ENCODE measurements around the gene SIPA1L3. TPM values are rescaled to one million over a fixed set of nuclear protein-coding genes. Genes with fewer than 3 reads are reported as not detected.

Gene SIPA1L3
- total RNA-seq, 1 experiment from 2014 or later: 66.3 TPM

DNA sequence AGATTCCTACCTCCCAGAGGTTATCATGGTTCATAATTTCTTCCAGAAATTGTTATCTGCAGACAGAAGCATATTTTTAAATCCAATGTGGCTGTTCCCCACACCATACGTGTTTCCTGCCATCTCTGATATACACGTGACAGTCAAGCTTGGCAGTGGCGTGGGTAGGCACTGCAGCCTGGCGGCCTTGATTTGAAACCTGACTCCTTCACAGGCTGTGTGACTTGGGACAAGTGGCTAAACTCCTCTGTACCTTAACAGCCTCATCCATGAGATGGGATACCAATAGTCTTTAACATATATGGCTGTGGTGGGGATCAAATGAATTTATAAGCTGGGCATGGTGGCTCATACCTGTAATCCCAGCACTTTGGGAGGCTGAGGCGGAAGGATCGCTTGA lies 283.8 kb downstream of the SIPA1L3 start:
- Histone ChIP-seq H3K27me3 (ENCODE audit: control insufficient read depth, insufficient read depth, low read length) (no peaks in the 10 kb centered on the region), H3K36me3 (ENCODE audit: control insufficient read depth, insufficient read depth, low read length) (no peaks in the 10 kb centered on the region), H3K4me3 (ENCODE audit: low read depth in 2 of 2, low read length in 2 of 2) (no peak overlapping the region), H3K27ac (ENCODE audit: low read length) (no peak overlapping the region), H3K9me3 (ENCODE audit: control insufficient read depth, insufficient read depth, low read depth, low read length) (no peaks in the 10 kb centered on the region), H3K4me1 (ENCODE audit: control insufficient read depth, insufficient read depth, low read length) (no peaks in the 10 kb centered on the region)
- in situ Hi-C loops (cut with HindIII; ENCODE audit: low pct_unique_long_range_greater_than_20kb, low sequenced_read_pairs): no loop called here
- TF ChIP-seq, protein P1, sequence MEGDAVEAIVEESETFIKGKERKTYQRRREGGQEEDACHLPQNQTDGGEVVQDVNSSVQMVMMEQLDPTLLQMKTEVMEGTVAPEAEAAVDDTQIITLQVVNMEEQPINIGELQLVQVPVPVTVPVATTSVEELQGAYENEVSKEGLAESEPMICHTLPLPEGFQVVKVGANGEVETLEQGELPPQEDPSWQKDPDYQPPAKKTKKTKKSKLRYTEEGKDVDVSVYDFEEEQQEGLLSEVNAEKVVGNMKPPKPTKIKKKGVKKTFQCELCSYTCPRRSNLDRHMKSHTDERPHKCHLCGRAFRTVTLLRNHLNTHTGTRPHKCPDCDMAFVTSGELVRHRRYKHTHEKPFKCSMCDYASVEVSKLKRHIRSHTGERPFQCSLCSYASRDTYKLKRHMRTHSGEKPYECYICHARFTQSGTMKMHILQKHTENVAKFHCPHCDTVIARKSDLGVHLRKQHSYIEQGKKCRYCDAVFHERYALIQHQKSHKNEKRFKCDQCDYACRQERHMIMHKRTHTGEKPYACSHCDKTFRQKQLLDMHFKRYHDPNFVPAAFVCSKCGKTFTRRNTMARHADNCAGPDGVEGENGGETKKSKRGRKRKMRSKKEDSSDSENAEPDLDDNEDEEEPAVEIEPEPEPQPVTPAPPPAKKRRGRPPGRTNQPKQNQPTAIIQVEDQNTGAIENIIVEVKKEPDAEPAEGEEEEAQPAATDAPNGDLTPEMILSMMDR (IDR thresholded peaks at IDR 0.05): no peak
- no peak for TF ChIP-seq TCF7L2 (IDR thresholded peaks at IDR 0.05; ENCODE audit: low read depth, low read length)
- no TSS peak for BruUV-seq (replicated peaks)
- DNase-seq (ENCODE audit: low read depth, low spot score): no peak
- CTCF ChIA-PET: no interaction called here
- ATAC-seq: no peak
- intact Hi-C loops (cut with micrococcal nuclease; ENCODE audit: unreplicated experiment): no loop called here
- POLR2A ChIA-PET: no interaction called here

DNA sequence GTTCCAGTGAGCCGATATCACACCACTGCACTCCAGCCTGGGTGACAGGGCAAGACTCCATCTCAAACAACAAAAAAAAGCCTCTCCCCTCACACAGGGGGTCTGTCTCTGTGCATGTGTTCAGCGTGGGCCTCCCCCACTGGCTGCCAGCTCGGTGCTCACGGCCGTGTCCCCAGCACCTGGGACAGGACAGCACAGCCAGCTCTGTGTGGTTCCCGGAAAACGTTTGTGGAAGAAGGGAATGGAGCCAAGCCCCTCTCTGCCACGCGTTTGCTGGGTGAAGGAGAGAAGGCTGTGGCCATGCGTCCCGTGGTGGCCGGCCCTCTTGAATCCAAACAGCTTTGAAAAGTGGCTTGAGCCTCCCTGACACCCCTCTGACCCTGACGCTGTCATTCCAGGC lies 284.7 kb downstream of the SIPA1L3 start:
- Histone ChIP-seq H3K36me3 (ENCODE audit: control insufficient read depth, insufficient read depth, low read length) (no peaks in the 10 kb centered on the region), H3K4me3 (ENCODE audit: low read depth in 2 of 2, low read length in 2 of 2) (no peak overlapping the region), H3K9me3 (ENCODE audit: control insufficient read depth, insufficient read depth, low read depth, low read length) (no peaks in the 10 kb centered on the region), H3K4me1 (ENCODE audit: control insufficient read depth, insufficient read depth, low read length) (no peaks in the 10 kb centered on the region), H3K27me3 (ENCODE audit: control insufficient read depth, insufficient read depth, low read length) (no peaks in the 10 kb centered on the region), H3K27ac (ENCODE audit: low read length) (no peak overlapping the region)
- intact Hi-C loops (cut with micrococcal nuclease; ENCODE audit: unreplicated experiment) (no loop called here), in situ Hi-C loops (cut with HindIII; ENCODE audit: low pct_unique_long_range_greater_than_20kb, low sequenced_read_pairs) (no loop called here)
- TF ChIP-seq SIN3A (IDR thresholded peaks at IDR 0.05; ENCODE audit: borderline replicate concordance, insufficient read depth, low read depth, low read length): no peak
- TF ChIP-seq, protein P1 (IDR thresholded peaks at IDR 0.05): no peak
- TF ChIP-seq, protein P2, sequence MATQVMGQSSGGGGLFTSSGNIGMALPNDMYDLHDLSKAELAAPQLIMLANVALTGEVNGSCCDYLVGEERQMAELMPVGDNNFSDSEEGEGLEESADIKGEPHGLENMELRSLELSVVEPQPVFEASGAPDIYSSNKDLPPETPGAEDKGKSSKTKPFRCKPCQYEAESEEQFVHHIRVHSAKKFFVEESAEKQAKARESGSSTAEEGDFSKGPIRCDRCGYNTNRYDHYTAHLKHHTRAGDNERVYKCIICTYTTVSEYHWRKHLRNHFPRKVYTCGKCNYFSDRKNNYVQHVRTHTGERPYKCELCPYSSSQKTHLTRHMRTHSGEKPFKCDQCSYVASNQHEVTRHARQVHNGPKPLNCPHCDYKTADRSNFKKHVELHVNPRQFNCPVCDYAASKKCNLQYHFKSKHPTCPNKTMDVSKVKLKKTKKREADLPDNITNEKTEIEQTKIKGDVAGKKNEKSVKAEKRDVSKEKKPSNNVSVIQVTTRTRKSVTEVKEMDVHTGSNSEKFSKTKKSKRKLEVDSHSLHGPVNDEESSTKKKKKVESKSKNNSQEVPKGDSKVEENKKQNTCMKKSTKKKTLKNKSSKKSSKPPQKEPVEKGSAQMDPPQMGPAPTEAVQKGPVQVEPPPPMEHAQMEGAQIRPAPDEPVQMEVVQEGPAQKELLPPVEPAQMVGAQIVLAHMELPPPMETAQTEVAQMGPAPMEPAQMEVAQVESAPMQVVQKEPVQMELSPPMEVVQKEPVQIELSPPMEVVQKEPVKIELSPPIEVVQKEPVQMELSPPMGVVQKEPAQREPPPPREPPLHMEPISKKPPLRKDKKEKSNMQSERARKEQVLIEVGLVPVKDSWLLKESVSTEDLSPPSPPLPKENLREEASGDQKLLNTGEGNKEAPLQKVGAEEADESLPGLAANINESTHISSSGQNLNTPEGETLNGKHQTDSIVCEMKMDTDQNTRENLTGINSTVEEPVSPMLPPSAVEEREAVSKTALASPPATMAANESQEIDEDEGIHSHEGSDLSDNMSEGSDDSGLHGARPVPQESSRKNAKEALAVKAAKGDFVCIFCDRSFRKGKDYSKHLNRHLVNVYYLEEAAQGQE (IDR thresholded peaks at IDR 0.05; ENCODE audit: insufficient read depth in 1 of 2, low read depth in 2 of 2, low read length in 1 of 2): no peak
- no peak for TF ChIP-seq POLR2AphosphoS5 (IDR thresholded peaks at IDR 0.05; ENCODE audit: low read depth, low read length)
- no peak for TF ChIP-seq TCF7L2 (IDR thresholded peaks at IDR 0.05; ENCODE audit: low read depth, low read length)
- BruUV-seq (replicated peaks): no TSS peak
- ATAC-seq (no peak), DNase-seq (ENCODE audit: low read depth, low spot score) (no peak)
- POLR2A ChIA-PET: interaction anchor here (0.6 kb wide), 1 partner anchor 497 kb away, joined by 3 read pairs; no protein-coding TSS in a partner anchor
- CTCF ChIA-PET: no interaction called here

DNA sequence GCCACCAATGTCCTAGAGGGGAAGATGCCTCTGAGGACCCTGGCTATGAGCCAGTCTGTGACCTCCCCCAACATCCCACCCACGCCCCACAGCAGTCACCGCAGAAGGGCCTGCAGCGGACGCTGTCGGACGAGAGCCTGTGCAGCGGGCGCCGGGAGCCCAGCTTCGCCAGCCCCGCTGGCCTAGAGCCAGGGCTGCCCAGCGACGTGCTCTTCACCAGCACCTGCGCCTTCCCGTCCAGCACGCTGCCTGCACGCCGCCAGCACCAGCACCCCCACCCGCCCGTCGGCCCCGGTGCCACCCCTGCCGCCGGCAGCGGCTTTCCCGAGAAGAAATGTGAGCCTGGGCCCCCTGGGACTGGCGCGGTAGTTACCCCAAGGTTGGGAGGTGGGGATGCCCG lies 286.4 kb downstream of the SIPA1L3 start:
- DNase-seq (ENCODE audit: low read depth, low spot score) (no peak), ATAC-seq (no peak)
- POLR2A ChIA-PET: no interaction called here
- H3K27me3 ChIP-seq (ENCODE audit: control insufficient read depth, insufficient read depth, low read length): no peaks in the 10 kb centered on the region
- no TSS peak for BruUV-seq (replicated peaks)
- H3K27ac ChIP-seq (ENCODE audit: low read length): no peak overlapping the region
- CTCF ChIA-PET: no interaction called here
- in situ Hi-C loops (cut with HindIII; ENCODE audit: low pct_unique_long_range_greater_than_20kb, low sequenced_read_pairs): no loop called here
- H3K4me3 ChIP-seq (ENCODE audit: low read depth in 2 of 2, low read length in 2 of 2): no peak overlapping the region
- H3K36me3 ChIP-seq (ENCODE audit: control insufficient read depth, insufficient read depth, low read length): no peaks in the 10 kb centered on the region
- no peaks in the 10 kb centered on the region for H3K9me3 ChIP-seq (ENCODE audit: control insufficient read depth, insufficient read depth, low read depth, low read length)
- intact Hi-C loops (cut with micrococcal nuclease; ENCODE audit: unreplicated experiment): no loop called here
- TF ChIP-seq POLR2AphosphoS5 (IDR thresholded peaks at IDR 0.05; ENCODE audit: low read depth, low read length) (no peak), SIN3A (IDR thresholded peaks at IDR 0.05; ENCODE audit: borderline replicate concordance, insufficient read depth, low read depth, low read length) (no peak), TCF7L2 (IDR thresholded peaks at IDR 0.05; ENCODE audit: low read depth, low read length) (no peak)
- TF ChIP-seq, protein P1 (IDR thresholded peaks at IDR 0.05): no peak
- TF ChIP-seq, protein P2 (IDR thresholded peaks at IDR 0.05; ENCODE audit: insufficient read depth in 1 of 2, low read depth in 2 of 2, low read length in 1 of 2): no peak
- no peaks in the 10 kb centered on the region for H3K4me1 ChIP-seq (ENCODE audit: control insufficient read depth, insufficient read depth, low read length)

All from Panc1 (cell line).